HG03575 (cell line): Measurements from ENCODE around the gene SEMA3E.
A peak's percentile ranks its signal among the peaks of the same experiment; 100 is the strongest.
"Not testable (repeated sequence)": the region's sequence is repeated elsewhere in the genome, so short reads cannot be mapped to it uniquely, and the experiment has no call there.

Source experiments
- ATAC-seq: cut with Tn5 transposase; IDR thresholded peaks from one replicate; pipeline ENCODE4 v1.9.1; 2021; ENCODE audit not compliant: unreplicated experiment, insufficient number of reproducible peaks, low FRiP score; ENCODE audit errors: extremely low read depth

SEMA3E gene

GRCh38 chr7:83575436-83575835 lies 73.5 kb downstream of the SEMA3E start:
- ATAC-seq, result no peak

DNA sequence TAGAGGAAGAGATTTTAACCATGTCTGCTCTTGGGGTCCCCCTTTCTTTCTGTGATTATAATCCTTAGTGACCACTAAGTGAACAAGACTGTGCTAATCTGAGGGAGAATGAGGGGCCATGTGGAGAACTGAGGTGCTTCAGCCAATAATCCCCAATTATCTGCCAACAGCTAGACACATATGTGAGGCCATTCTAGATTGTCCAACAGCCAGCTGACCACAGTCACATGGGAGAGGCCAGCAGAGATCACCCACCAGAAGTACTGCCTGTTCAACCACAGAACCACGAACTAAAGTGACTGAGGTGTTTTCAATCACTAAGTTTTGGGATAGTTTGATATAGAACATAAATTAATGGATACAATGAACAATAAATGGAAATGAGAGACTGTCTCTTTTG lies 74.3 kb downstream of the SEMA3E start:
- no peak for ATAC-seq

DNA sequence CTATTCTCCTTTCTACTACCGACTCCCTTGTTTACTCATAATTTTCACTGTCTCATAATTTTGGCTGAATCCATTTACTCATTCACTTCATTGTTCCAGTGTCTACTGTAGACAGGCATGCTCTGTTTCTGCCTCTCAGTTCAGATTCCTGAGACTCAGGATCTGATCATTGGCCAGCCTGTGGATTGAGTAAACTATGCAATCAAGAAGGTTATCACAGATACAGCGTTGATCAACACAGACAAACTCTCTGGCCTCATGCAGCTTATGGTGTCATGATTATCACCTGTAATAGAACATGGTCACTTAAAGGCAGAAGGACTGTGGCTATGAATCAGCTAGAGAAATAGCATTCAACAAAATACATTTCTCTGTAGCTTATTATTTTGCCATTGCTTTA lies 86.0 kb downstream of the SEMA3E start:
- ATAC-seq, result no peak

GRCh38 chr7:83562289-83562688 lies 86.7 kb downstream of the SEMA3E start:
- no peak for ATAC-seq

- no peak for ATAC-seq
These were observed 89.1 kb downstream of the SEMA3E start for GRCh38 chr7:83559887-83560286.

DNA sequence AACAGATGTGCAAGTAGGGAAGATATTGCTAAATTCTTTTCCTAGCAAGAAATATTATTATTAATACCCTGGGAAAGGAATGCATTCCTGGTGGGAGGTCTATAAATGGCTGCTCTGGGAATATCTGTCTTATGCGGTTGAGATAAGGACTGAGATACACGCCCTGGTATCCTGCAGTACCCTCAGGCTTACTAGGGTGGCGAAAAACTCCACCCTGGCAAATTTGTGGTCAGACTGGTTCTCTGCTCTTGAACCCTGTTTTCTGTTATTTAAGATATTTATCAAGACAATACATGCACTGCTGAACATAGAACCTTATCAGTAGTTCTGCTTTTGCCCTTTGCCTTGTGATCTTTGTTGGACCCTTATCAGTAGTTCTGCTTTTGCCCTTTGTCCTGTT lies 96.4 kb downstream of the SEMA3E start:
- ATAC-seq, result not testable (repeated sequence)

DNA sequence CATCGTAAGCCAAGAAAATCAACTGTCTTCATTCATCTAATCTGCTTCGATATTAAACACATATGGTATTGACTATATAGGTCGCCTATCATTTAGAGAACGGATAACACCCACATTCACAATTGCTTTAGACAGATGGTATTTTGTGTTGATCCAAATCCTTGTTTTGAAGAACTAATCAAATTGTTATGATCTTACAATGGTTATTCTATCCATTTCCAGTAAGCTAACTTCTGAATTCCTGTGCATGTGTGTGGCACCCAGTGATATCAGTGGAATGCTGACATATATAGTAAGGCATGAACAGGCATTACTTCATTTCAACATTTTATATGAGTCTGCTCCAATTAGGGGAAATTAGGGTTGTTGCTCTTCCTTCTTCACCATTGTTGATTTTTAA lies 98.8 kb downstream of the SEMA3E start:
- ATAC-seq, result no peak

- ATAC-seq, result no peak
These were observed 100.7 kb downstream of the SEMA3E start for GRCh38 chr7:83548250-83548649.

- peak; percentile 94 for ATAC-seq
These were observed 101.4 kb downstream of the SEMA3E start for GRCh38 chr7:83547526-83547925.

DNA sequence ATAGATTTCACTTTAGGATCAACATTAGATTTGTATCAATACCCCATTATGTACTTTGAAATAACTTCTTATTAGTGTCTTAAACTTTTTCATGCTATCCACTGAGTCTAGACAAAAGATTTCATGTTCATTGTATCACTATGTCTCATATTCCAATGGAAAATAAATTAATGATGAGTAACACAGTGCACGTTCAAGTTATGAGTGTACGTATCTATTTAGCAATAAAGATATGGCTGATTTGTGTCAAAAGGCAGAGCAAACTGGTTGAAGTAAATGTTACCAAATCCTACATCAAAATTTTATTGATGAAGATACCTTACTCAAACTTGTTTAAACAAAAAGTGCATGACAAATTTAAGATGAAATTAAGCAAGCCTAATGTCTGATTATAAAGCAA lies 102.4 kb downstream of the SEMA3E start:
- no peak for ATAC-seq

DNA sequence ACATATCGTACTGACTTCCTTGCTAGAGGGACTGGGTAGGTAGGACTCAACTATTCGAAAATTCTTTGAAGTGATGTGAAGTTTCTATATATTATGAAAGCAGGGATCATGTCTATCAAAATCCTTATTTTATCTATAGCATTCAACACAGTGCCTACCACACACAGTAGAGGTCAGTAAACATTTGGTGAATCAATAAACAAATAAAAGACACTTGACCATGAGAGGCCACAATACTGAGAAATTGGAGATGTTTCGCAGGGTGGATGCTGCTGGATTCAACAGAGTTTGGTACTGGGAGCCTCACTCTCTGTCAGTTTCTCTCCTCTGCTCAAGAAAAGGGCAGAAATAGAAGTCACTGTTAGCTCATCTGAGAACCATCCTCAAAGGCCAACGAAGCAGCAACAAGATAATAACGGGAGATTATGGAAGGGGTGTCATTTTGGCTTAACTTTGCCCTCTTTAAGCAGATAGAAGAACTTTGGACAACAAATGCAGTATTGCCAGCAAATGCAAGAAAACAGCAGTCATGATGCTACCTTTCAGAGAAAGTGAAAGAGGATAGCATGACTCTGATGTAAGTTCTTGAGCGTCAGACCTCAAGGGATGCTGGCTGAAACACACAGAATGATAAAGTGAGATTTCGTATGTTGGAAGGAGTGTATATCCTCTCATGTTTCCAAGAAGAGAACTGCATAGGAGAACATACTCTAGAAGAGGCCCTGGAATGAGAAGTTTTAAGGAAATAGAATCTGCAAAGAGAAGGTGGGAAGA lies 107.6 kb downstream of the SEMA3E start:
- ATAC-seq, result no peak

- no peak for ATAC-seq
These were observed 114.5 kb downstream of the SEMA3E start for GRCh38 chr7:83534488-83534887.

DNA sequence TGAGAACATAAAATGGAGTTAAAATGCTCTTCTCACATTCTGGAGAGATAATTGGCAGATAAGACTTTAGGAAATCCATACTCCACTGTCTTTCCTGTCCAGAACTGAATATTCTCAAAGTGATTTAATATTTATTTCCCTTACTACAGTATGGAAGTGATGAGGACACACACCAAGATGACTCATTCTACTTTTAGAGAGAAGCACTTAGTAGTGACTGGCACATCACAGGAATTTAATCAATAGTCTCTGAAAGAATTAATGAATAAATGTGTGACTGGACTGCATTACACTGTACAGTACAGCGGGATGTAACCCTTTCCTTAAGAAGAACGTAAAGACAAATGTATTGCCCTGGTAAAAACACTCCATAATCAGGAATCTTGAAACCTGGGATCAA lies 116.7 kb downstream of the SEMA3E start:
- ATAC-seq, result no peak

- ATAC-seq, result no peak
These were observed 117.2 kb downstream of the SEMA3E start for GRCh38 chr7:83531766-83532165.

GRCh38 chr7:83528925-83529423 lies 120.0 kb downstream of the SEMA3E start:
- ATAC-seq, result no peak

- ATAC-seq, result no peak
These were observed 124.5 kb downstream of the SEMA3E start for GRCh38 chr7:83524277-83525075.

GRCh38 chr7:83520726-83521125 lies 128.2 kb downstream of the SEMA3E start:
- ATAC-seq, result no peak

GRCh38 chr7:83519240-83519639 lies 129.7 kb downstream of the SEMA3E start:
- no peak for ATAC-seq

- ATAC-seq, result no peak
These were observed 131.8 kb downstream of the SEMA3E start for GRCh38 chr7:83517035-83517700.

GRCh38 chr7:83514977-83515376 lies 134.0 kb downstream of the SEMA3E start:
- no peak for ATAC-seq
